Trophoblast cell (in vitro differentiated cells and primary cell): ENCODE results near the gene SOWAHC.

Source experiments
- DNase-seq, 2 donors: peaks; one replicate each; pipeline ENCODE4 v3.0.0-alpha.2; 2016
- H2AFZ ChIP-seq: 2 replicates; pipeline ENCODE4 v1.6.1; 2013; ENCODE audit warnings: low read length, moderate library complexity, mild to moderate bottlenecking; ENCODE audit not compliant: insufficient read depth, poor library complexity
- H2AK5ac ChIP-seq: 2 replicates; pipeline ENCODE4 v1.6.1; 2013; ENCODE audit warnings: mild to moderate bottlenecking, low read length
- H2BK120ac ChIP-seq: 2 replicates; pipeline ENCODE4 v1.6.1; 2013; ENCODE audit warnings: low read length, mild to moderate bottlenecking, moderate library complexity; ENCODE audit not compliant: insufficient read depth, poor library complexity
- H2BK12ac ChIP-seq: 2 replicates; pipeline ENCODE4 v1.6.1; 2013; ENCODE audit warnings: mild to moderate bottlenecking, low read length, moderate library complexity
- H2BK5ac ChIP-seq: 2 replicates; pipeline ENCODE4 v1.6.1; 2013; ENCODE audit warnings: low read length, low read depth, moderate library complexity, mild to moderate bottlenecking; ENCODE audit not compliant: poor library complexity
- H3K14ac ChIP-seq: 2 replicates; pipeline ENCODE4 v1.6.1; 2013; ENCODE audit warnings: mild to moderate bottlenecking, low read length
- H3K18ac ChIP-seq: 2 replicates; pipeline ENCODE4 v1.6.1; 2013; ENCODE audit warnings: mild to moderate bottlenecking, low read length
- H3K23ac ChIP-seq: 2 replicates; pipeline ENCODE4 v1.6.1; 2013; ENCODE audit warnings: low read length
- H3K27ac ChIP-seq: 2 replicates; pipeline ENCODE4 v1.5.1; 2013; ENCODE audit warnings: low read depth, mild to moderate bottlenecking, inconsistent platforms, low read length, moderate library complexity
- H3K27me3 ChIP-seq: 2 replicates; pipeline ENCODE4 v1.6.1; 2013; ENCODE audit warnings: inconsistent platforms, mild to moderate bottlenecking, low read length, moderate library complexity; ENCODE audit not compliant: insufficient read depth
- H3K36me3 ChIP-seq, 2 experiments: 1 replicate in 1 of 2; 2 replicates in 1 of 2; pipeline ENCODE4 v1.6.1; 2013; ENCODE audit warnings: low read length in 2 of 2, mild to moderate bottlenecking in 2 of 2, moderate library complexity in 1 of 2; ENCODE audit not compliant: insufficient read depth in 2 of 2, control insufficient read depth in 1 of 2
- H3K4ac ChIP-seq: 2 replicates; pipeline ENCODE4 v1.6.1; 2013; ENCODE audit warnings: low read depth, mild to moderate bottlenecking, low read length, moderate library complexity
- H3K4me1 ChIP-seq, 2 experiments: 1 replicate in 1 of 2; 2 replicates in 1 of 2; pipeline ENCODE4 v1.6.1; 2013; ENCODE audit warnings: low read length in 2 of 2, mild to moderate bottlenecking in 2 of 2, moderate library complexity in 1 of 2; ENCODE audit not compliant: insufficient read depth in 2 of 2, control insufficient read depth in 1 of 2
- H3K4me2 ChIP-seq: 2 replicates; pipeline ENCODE4 v1.6.1; 2013; ENCODE audit warnings: inconsistent platforms, mild to moderate bottlenecking, low read length, moderate library complexity
- H3K4me3 ChIP-seq: 2 replicates; pipeline ENCODE4 v1.5.1; 2013; ENCODE audit warnings: mild to moderate bottlenecking, low read depth, low read length, inconsistent platforms
- H3K79me1 ChIP-seq: one replicate; pipeline ENCODE4 v1.6.1; 2013; ENCODE audit warnings: low read length
- H3K79me2 ChIP-seq: 2 replicates; pipeline ENCODE4 v1.6.1; 2013; ENCODE audit warnings: low read length, mild to moderate bottlenecking; ENCODE audit not compliant: control insufficient read depth, insufficient read depth, poor library complexity
- H3K9ac ChIP-seq: 2 replicates; pipeline ENCODE4 v1.6.1; 2013; ENCODE audit warnings: mild to moderate bottlenecking, low read length
- H3K9me3 ChIP-seq: 2 replicates; pipeline ENCODE4 v1.6.1; 2013; ENCODE audit warnings: low read depth, mild to moderate bottlenecking, control low read depth, inconsistent platforms, low read length; ENCODE audit not compliant: insufficient read depth
- H4K12ac ChIP-seq: 2 replicates; pipeline ENCODE4 v1.6.1; 2013; ENCODE audit warnings: low read depth, mild to moderate bottlenecking, low read length, moderate library complexity
- H4K8ac ChIP-seq: 2 replicates; pipeline ENCODE4 v1.6.1; 2013; ENCODE audit warnings: low read depth, mild to moderate bottlenecking, low read length, moderate library complexity
- H4K91ac ChIP-seq: one replicate; pipeline ENCODE4 v1.6.1; 2013; ENCODE audit warnings: low read depth, mild to moderate bottlenecking, low read length, moderate library complexity
- WGBS: extraction: QIAGEN DNeasy Blood & Tissue Kit; methylation state at CpG from one replicate; pipeline ENCODE4 v1.1.7; 2013; ENCODE audit warnings: missing lambda C conversion rate; ENCODE audit not compliant: insufficient read length, insufficient coverage; ENCODE audit errors: extremely low coverage; 5-methylcytosine and 5-hydroxymethylcytosine counted together

Gene SOWAHC

DNA sequence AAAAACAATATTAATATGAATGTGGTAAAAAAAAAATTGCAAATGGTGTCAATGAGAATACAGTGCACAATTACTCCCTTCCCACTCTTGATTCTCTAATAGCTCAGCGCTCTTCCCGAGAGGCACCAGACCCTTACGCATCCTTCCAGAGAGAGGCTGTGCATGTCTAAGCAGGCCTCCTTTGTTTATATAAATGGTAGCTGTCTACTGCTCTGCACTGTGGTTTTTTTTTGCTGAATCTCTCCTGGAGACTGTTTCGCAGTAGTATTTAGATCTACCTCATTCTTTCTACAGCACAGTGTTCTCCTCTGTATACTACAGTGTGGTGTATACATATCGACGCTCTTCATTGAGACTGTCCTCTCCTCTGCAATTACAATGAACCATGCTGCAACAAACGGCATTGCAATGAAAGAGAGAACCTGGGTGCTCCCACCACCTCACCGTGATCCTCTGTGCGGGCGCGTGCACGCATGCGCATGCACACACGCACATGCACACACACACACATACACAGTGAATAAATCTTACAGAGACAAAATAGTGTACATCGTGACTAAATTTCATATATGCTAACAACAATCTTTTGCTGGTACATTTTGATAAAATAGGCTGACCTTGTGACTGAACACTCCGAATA, 19.8 kb upstream of the SOWAHC start:
- H2AFZ ChIP-seq, result no peak overlapping the region
- no peak overlapping the region for H3K23ac ChIP-seq
- H3K4me3 ChIP-seq, result no peak overlapping the region
- peak overlapping the region; percentile 10 for H3K14ac ChIP-seq
- H2BK5ac ChIP-seq, result peak overlapping the region; percentile 70
- no CpG with 5 or more reads among the region's 16 CpGs for WGBS
- peak overlapping the region; percentile 88 for H2BK120ac ChIP-seq
- H3K9ac ChIP-seq, result no peak overlapping the region
- no peak overlapping the region for H4K12ac ChIP-seq
- peak overlapping the region; percentile 97 for H3K27ac ChIP-seq
- H3K4me2 ChIP-seq, result no peak overlapping the region
- H2AK5ac ChIP-seq, result no peak overlapping the region
- H3K18ac ChIP-seq, result no peak overlapping the region
- peaks cover 2% of the 10 kb centered on the region for H3K79me2 ChIP-seq
- H3K79me1 ChIP-seq, result peaks cover 20% of the 10 kb centered on the region
- DNase-seq, result no peak
- H2BK12ac ChIP-seq, result peak overlapping the region; percentile 34
- H3K4me1 ChIP-seq, result peaks cover 9 to 25% of the 10 kb centered on the region in 2 experiments
- no peaks in the 10 kb centered on the region for H3K9me3 ChIP-seq
- H3K27me3 ChIP-seq, result no peaks in the 10 kb centered on the region
- H3K4ac ChIP-seq, result peak overlapping the region; percentile 24
- H4K8ac ChIP-seq, result peak overlapping the region; percentile 8
- peaks cover 8 to 12% of the 10 kb centered on the region in 2 experiments for H3K36me3 ChIP-seq
- peak overlapping the region; percentile 87 for H4K91ac ChIP-seq

DNA sequence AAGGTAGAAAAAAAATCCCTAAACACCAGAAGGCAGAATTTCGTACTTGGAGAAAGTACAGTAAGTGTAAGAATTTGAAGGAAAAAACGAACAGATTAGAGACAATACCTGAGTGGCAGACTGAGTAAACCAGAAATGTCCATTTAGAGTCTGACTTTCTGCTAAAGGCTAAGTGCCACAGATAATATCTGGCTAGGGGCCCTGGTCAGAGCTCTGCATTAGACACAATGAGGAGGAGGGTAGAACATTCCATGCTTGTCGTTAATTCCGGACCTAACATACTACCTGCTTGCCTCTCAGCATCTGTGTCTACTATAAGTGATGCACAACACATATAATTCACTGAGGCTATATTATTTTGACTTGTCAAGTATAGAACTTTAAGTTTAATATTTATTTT, 18.5 kb upstream of the SOWAHC start:
- H2AFZ ChIP-seq, result no peak overlapping the region
- H3K4ac ChIP-seq, result no peak overlapping the region
- WGBS, result no CpG with 5 or more reads among the region's 4 CpGs

DNA sequence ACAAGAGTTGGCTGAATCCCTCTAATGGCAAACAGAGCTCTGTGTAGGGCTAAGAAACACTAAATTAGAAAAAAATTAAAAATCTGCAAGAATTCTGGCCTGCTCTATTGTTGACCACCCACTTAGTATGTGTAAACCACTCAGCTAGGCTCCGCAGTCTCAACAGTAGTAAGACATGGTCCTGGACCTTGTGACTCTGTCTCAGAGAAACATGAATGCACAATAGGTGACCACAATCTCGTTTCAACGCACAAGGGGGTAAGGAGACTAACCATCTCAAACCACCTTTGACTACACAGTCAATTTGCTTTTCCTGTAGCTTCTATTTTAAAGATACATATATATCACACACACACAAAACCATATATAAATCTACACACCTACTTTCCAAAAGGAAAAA, 16.9 kb upstream of the SOWAHC start:
- H3K18ac ChIP-seq, result no peak overlapping the region
- H3K79me1 ChIP-seq, result peaks cover 15% of the 10 kb centered on the region
- H3K4me3 ChIP-seq, result no peak overlapping the region
- H4K12ac ChIP-seq, result no peak overlapping the region
- H3K27me3 ChIP-seq, result no peaks in the 10 kb centered on the region
- no peaks in the 10 kb centered on the region for H3K9me3 ChIP-seq
- no peak overlapping the region for H3K23ac ChIP-seq
- no peak overlapping the region for H3K9ac ChIP-seq
- H3K27ac ChIP-seq, result peak overlapping the region; percentile 9
- peaks cover 11 to 25% of the 10 kb centered on the region in 2 experiments for H3K4me1 ChIP-seq
- H3K14ac ChIP-seq, result no peak overlapping the region
- no peak overlapping the region for H3K4me2 ChIP-seq
- no peak overlapping the region for H2AFZ ChIP-seq
- H3K79me2 ChIP-seq, result peaks cover 8% of the 10 kb centered on the region
- H2BK12ac ChIP-seq, result no peak overlapping the region
- no peak overlapping the region for H4K8ac ChIP-seq
- peak overlapping the region; percentile 88 for H3K4ac ChIP-seq
- H2BK120ac ChIP-seq, result no peak overlapping the region
- no peak for DNase-seq
- H4K91ac ChIP-seq, result no peak overlapping the region
- no peak overlapping the region for H2AK5ac ChIP-seq
- no peak overlapping the region for H2BK5ac ChIP-seq
- no CpG with 5 or more reads among the region's 3 CpGs for WGBS
- peaks cover 0 to 5% of the 10 kb centered on the region in 2 experiments for H3K36me3 ChIP-seq

More for the DNA sequence above, 18.5 kb upstream of the SOWAHC start:
- no peak overlapping the region for H2BK5ac ChIP-seq
- peaks cover 13 to 26% of the 10 kb centered on the region in 2 experiments for H3K4me1 ChIP-seq
- H3K18ac ChIP-seq, result no peak overlapping the region
- no peak overlapping the region for H4K8ac ChIP-seq
- H2AK5ac ChIP-seq, result no peak overlapping the region
- H3K4me3 ChIP-seq, result no peak overlapping the region
- no peak overlapping the region for H2BK12ac ChIP-seq
- no peak overlapping the region for H4K12ac ChIP-seq
- H3K79me1 ChIP-seq, result peaks cover 20% of the 10 kb centered on the region
- H3K9ac ChIP-seq, result no peak overlapping the region
- peaks cover 6 to 11% of the 10 kb centered on the region in 2 experiments for H3K36me3 ChIP-seq
- H3K27me3 ChIP-seq, result no peaks in the 10 kb centered on the region
- no peak overlapping the region for H3K14ac ChIP-seq
- DNase-seq, result peak; percentile 70 to 80
- no peak overlapping the region for H3K4me2 ChIP-seq
- H3K79me2 ChIP-seq, result peaks cover 7% of the 10 kb centered on the region
- no peak overlapping the region for H2BK120ac ChIP-seq
- no peak overlapping the region for H4K91ac ChIP-seq
- no peak overlapping the region for H3K23ac ChIP-seq
- no peaks in the 10 kb centered on the region for H3K9me3 ChIP-seq
- peak overlapping the region; percentile 97 for H3K27ac ChIP-seq

GRCh38 chr2:109601783-109602182, 12.4 kb upstream of the SOWAHC start:
- Histone ChIP-seq H2BK12ac (no peak overlapping the region), H3K27ac (no peak overlapping the region), H4K91ac (no peak overlapping the region), H2BK5ac (no peak overlapping the region), H3K23ac (no peak overlapping the region), H3K36me3 (peaks cover 0 to 5% of the 10 kb centered on the region in 2 experiments), H2AFZ (no peak overlapping the region), H3K9ac (no peak overlapping the region), H3K18ac (no peak overlapping the region), H3K4me2 (no peak overlapping the region), H3K14ac (no peak overlapping the region), H3K4me1 (peaks cover 15 to 24% of the 10 kb centered on the region in 2 experiments), H4K8ac (no peak overlapping the region), H3K27me3 (no peaks in the 10 kb centered on the region), H3K79me2 (peaks cover 18% of the 10 kb centered on the region), H2AK5ac (no peak overlapping the region), H3K9me3 (no peaks in the 10 kb centered on the region), H3K4me3 (no peak overlapping the region), H4K12ac (no peak overlapping the region), H3K4ac (no peak overlapping the region), H3K79me1 (peaks cover 5% of the 10 kb centered on the region), H2BK120ac (no peak overlapping the region)
- WGBS, result no CpG with 5 or more reads among the region's 6 CpGs
- DNase-seq, result no peak
